Measurements from ENCODE around the gene KBTBD8.

KBTBD8 gene

GRCh38 chr3:66998904-66999235 is 763 bp downstream of the KBTBD8 start:
- DNase-seq, result no peak

GRCh38 chr3:67000009-67000408 is 1.9 kb downstream of the KBTBD8 start:
- DNase-seq, result no peak

- DNase-seq, result no peak
These were observed 3.2 kb downstream of the KBTBD8 start for GRCh38 chr3:67001086-67001861.

GRCh38 chr3:67005974-67006373 is 7.9 kb downstream of the KBTBD8 start:
- DNase-seq, result no peak

- DNase-seq, result no peak
These were observed 8.4 kb downstream of the KBTBD8 start for GRCh38 chr3:67006460-67006859.

GRCh38 chr3:67008388-67008787 is 10.3 kb downstream of the KBTBD8 start:
- DNase-seq, result no peak

GRCh38 chr3:67009716-67010115 is 11.6 kb downstream of the KBTBD8 start:
- DNase-seq, result no peak

- no peak for DNase-seq
These were observed 13.5 kb downstream of the KBTBD8 start for GRCh38 chr3:67011414-67012131.

GRCh38 chr3:67012564-67012963 is 14.5 kb downstream of the KBTBD8 start:
- DNase-seq, result no peak

GRCh38 chr3:67015702-67016484 is 17.8 kb downstream of the KBTBD8 start:
- no peak for DNase-seq

- DNase-seq, result no peak
These were observed 18.5 kb downstream of the KBTBD8 start for GRCh38 chr3:67016522-67017080.

GRCh38 chr3:67017211-67017610 is 19.1 kb downstream of the KBTBD8 start:
- DNase-seq, result no peak

- DNase-seq, result no peak
These were observed 20.1 kb downstream of the KBTBD8 start for GRCh38 chr3:67018105-67018788.

- DNase-seq, result no peak
These were observed 20.9 kb downstream of the KBTBD8 start for GRCh38 chr3:67018789-67019526.

GRCh38 chr3:67028001-67028784 is 30.1 kb downstream of the KBTBD8 start:
- DNase-seq, result no peak

- DNase-seq, result no peak
These were observed 33.0 kb downstream of the KBTBD8 start for GRCh38 chr3:67030785-67031740.

GRCh38 chr3:67031986-67032385 is 33.9 kb downstream of the KBTBD8 start:
- DNase-seq, result no peak

- no peak for DNase-seq
These were observed 35.0 kb downstream of the KBTBD8 start for GRCh38 chr3:67033079-67033478.

- no peak for DNase-seq
These were observed 36.3 kb downstream of the KBTBD8 start for GRCh38 chr3:67034371-67034770.

- DNase-seq, result no peak
These were observed 39.5 kb downstream of the KBTBD8 start for GRCh38 chr3:67037615-67038014.

All from NCI-H1694 treated with DMSO at 0.1 percent for 48 hours (cell line).